Umbilical cord (tissue), 2 donors: ENCODE results near the gene SCAI. TPM values are rescaled to one million over a fixed set of nuclear protein-coding genes. Genes with fewer than 3 reads are reported as not detected.
"Not testable (repeated sequence)": the region's sequence is repeated elsewhere in the genome, so short reads cannot be mapped to it uniquely, and the experiment has no call there.

Source experiments
- DNase-seq: peaks from one replicate; pipeline ENCODE4 v3.0.0-alpha.2; 2015; ENCODE audit warnings: low spot score
- total RNA-seq: library from RNA; depleted of rRNA; stranded (reverse); fragments of >200 nt; gene quantifications from one replicate; pipeline ENCODE4 v1.2.3, GENCODE V29; 2014; ENCODE audit warnings: low replicate concordance; ENCODE audit not compliant: insufficient read depth

The SCAI gene
- 42.6 TPM for total RNA-seq

GRCh38 chr9:125143377-125144090 is at the start of gene SCAI:
SCAI (minus strand) TSS chr9:125143528; CDS start chr9:125143437, 91 bp downstream.
- DNase-seq = peak; percentile 99

GRCh38 chr9:125190361-125190801 is 47.1 kb upstream of the SCAI start:
- DNase-seq = no peak

GRCh38 chr9:125189361-125190289 is 46.3 kb upstream of the SCAI start, which contains the start of gene PPP6C:
PPP6C (minus strand) TSS chr9:125189803; CDS start chr9:125189718, 85 bp downstream.
- DNase-seq = peak; percentile 98

GRCh38 chr9:125189011-125189360 is 45.7 kb upstream of the SCAI start:
- DNase-seq = no peak

- no peak for DNase-seq
Measured at GRCh38 chr9:125183561-125183960, 40.2 kb upstream of the SCAI start.

GRCh38 chr9:125183054-125183453 is 39.7 kb upstream of the SCAI start:
- DNase-seq = peak; percentile 5

- not testable (repeated sequence) for DNase-seq
Measured at GRCh38 chr9:125181756-125182155, 38.4 kb upstream of the SCAI start.

- DNase-seq = no peak
Measured at GRCh38 chr9:125180876-125181275, 37.5 kb upstream of the SCAI start.

- not testable (repeated sequence) for DNase-seq
Measured at GRCh38 chr9:125179776-125180175, 36.4 kb upstream of the SCAI start.

GRCh38 chr9:125177888-125178287 is 34.6 kb upstream of the SCAI start:
- no peak for DNase-seq

- DNase-seq = no peak
Measured at GRCh38 chr9:125176636-125177035, 33.3 kb upstream of the SCAI start.

- DNase-seq = no peak
Measured at GRCh38 chr9:125172031-125172755, 28.9 kb upstream of the SCAI start.

- DNase-seq = no peak
Measured at GRCh38 chr9:125169895-125170294, 26.6 kb upstream of the SCAI start.

- no peak for DNase-seq
Measured at GRCh38 chr9:125166762-125167161, 23.4 kb upstream of the SCAI start.

- DNase-seq = not testable (repeated sequence)
Measured at GRCh38 chr9:125162891-125163290, 19.6 kb upstream of the SCAI start.

- DNase-seq = no peak
Measured at GRCh38 chr9:125161284-125161918, 18.1 kb upstream of the SCAI start.

GRCh38 chr9:125160750-125161149 is 17.4 kb upstream of the SCAI start:
- no peak for DNase-seq

GRCh38 chr9:125156551-125156950 is 13.2 kb upstream of the SCAI start:
- DNase-seq = no peak

GRCh38 chr9:125153712-125154367 is 10.5 kb upstream of the SCAI start:
- DNase-seq = no peak

GRCh38 chr9:125151730-125152129 is 8.4 kb upstream of the SCAI start:
- DNase-seq = no peak
